ENCODE data around the gene PTPRO. TPM values are rescaled to one million over a fixed set of nuclear protein-coding genes. Genes with fewer than 3 reads are reported as not detected.
"Not testable (repeated sequence)": the region's sequence is repeated elsewhere in the genome, so short reads cannot be mapped to it uniquely, and the experiment has no call there.

The PTPRO gene
- total RNA-seq, 2 donors from 2014 or later: 0.37 to 2.3 TPM

DNA sequence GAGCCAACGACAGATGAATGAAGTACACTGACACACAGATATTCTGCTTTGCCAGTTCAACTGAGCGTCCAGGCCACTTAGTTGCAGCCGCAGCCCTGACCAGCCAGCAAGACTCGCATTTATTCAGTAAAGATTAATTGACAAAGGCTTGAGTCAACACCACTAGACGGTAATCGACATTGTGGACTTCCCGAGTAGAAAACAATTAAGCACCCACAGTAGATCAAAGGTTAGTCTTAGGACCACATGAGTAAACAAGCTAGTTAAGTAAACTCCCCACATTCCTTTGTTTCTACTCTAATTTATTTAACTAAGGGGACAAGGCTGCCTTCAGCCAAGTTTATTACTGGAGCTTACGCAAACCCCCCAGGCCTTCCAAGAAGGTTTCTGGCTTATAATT, 294.2 kb downstream of the PTPRO start:
- H3K27ac Mint-ChIP-seq; ATAC-seq (replicated peaks); H3K4me3 Mint-ChIP-seq; H3K27me3 Mint-ChIP-seq; H3K4me1 Mint-ChIP-seq; H3K9me3 Mint-ChIP-seq; H3K36me3 Mint-ChIP-seq (ENCODE audit: low read depth): not testable (repeated sequence)

DNA sequence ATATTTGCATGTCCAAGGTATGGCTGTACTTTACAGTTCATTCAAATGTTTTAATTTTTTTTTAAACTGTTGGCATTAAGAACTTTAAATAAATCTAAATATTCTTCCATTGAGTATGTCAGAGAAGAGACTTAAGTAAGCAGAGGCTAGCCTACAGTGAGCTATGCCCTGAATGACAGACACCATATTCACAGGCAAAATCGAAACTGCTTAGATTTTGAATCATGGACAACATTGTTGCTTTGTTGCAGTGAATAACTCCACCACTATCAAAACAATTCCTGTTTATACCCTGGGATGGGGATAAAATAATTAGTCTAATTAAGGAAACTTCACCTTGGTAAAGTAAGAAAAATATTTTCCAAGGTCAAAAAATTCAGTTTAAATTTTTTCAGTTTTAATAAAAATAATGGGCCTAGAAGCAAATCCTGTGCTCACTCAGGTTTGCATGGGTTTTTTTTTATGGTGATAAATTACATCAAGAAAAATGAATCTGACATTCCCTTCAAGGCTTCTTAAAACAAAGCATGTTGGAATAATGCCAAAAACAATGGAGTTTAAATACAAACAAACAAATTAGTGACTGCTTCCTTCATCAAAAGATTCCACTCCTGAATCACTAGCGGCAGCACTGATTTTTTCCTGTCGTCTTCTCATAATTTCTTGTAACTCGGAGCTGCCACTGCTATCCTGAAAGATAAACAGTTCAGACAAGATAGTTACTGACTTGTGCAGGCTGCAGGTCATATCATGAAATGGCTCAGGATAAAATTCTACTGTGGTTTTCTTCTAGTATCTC, 298.6 kb downstream of the PTPRO start:
- Mint-ChIP-seq H3K4me3 (no peak overlapping the region), H3K9me3 (no peaks in the 10 kb centered on the region), H3K36me3 (ENCODE audit: low read depth) (no peaks in the 10 kb centered on the region), H3K27ac (no peak overlapping the region), H3K4me1 (no peaks in the 10 kb centered on the region), H3K27me3 (no peaks in the 10 kb centered on the region)
- ATAC-seq (replicated peaks): no peak

GRCh38 chr12:15625075-15625474, 302.8 kb downstream of the PTPRO start:
- no peak for ATAC-seq (replicated peaks)
- Mint-ChIP-seq H3K27me3 (peaks cover 3% of the 10 kb centered on the region), H3K27ac (no peak overlapping the region), H3K4me1 (no peaks in the 10 kb centered on the region), H3K4me3 (no peak overlapping the region), H3K36me3 (ENCODE audit: low read depth) (no peaks in the 10 kb centered on the region), H3K9me3 (no peaks in the 10 kb centered on the region)

- Mint-ChIP-seq H3K9me3 (no peaks in the 10 kb centered on the region), H3K27ac (no peak overlapping the region)
- no peak for ATAC-seq (replicated peaks)
Observed at GRCh38 chr12:15627995-15628945, 306.0 kb downstream of the PTPRO start.

DNA sequence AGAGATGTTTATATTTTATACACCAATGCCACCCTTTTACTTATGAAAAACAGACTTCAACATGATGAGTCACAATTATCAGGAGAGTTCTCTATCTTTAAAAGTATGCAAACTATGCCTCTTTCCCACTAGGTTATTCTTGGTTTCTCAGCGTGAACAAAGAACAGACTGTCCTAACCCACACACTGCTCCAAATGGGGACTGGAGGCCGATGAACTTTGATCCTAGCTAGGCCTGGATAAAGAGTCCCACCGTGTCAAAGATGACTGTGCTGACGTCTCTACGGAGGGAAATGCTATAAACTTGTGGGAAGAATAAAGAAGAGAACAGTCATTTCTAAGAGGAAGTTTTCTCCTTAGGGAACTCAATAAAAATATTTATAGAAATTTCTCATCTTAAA, 306.8 kb downstream of the PTPRO start:
- Mint-ChIP-seq H3K27ac (no peak overlapping the region), H3K9me3 (no peaks in the 10 kb centered on the region), H3K4me3 (no peak overlapping the region), H3K36me3 (ENCODE audit: low read depth) (no peaks in the 10 kb centered on the region), H3K27me3 (peaks cover 3% of the 10 kb centered on the region), H3K4me1 (no peaks in the 10 kb centered on the region)
- no peak for ATAC-seq (replicated peaks)

More at GRCh38 chr12:15627995-15628945, 306.0 kb downstream of the PTPRO start:
- Mint-ChIP-seq H3K4me3 (no peak overlapping the region), H3K4me1 (no peaks in the 10 kb centered on the region), H3K36me3 (ENCODE audit: low read depth) (no peaks in the 10 kb centered on the region), H3K27me3 (peaks cover 3% of the 10 kb centered on the region)

- Mint-ChIP-seq H3K4me1 (no peaks in the 10 kb centered on the region), H3K9me3 (no peaks in the 10 kb centered on the region), H3K36me3 (ENCODE audit: low read depth) (no peaks in the 10 kb centered on the region), H3K27me3 (peaks cover 3% of the 10 kb centered on the region), H3K27ac (no peak overlapping the region), H3K4me3 (no peak overlapping the region)
- no peak for ATAC-seq (replicated peaks)
Observed at GRCh38 chr12:15629761-15630160, 307.5 kb downstream of the PTPRO start.

- Mint-ChIP-seq H3K27ac (no peak overlapping the region), H3K27me3 (peaks cover 3% of the 10 kb centered on the region), H3K4me1 (no peaks in the 10 kb centered on the region), H3K9me3 (no peaks in the 10 kb centered on the region), H3K36me3 (ENCODE audit: low read depth) (no peaks in the 10 kb centered on the region), H3K4me3 (no peak overlapping the region)
- no peak for ATAC-seq (replicated peaks)
Observed at GRCh38 chr12:15631007-15631715, 308.9 kb downstream of the PTPRO start.

- ATAC-seq (replicated peaks): no peak
- Mint-ChIP-seq H3K4me3 (no peak overlapping the region), H3K9me3 (no peaks in the 10 kb centered on the region), H3K36me3 (ENCODE audit: low read depth) (no peaks in the 10 kb centered on the region), H3K27ac (no peak overlapping the region), H3K27me3 (peaks cover 5% of the 10 kb centered on the region), H3K4me1 (no peaks in the 10 kb centered on the region)
Observed at GRCh38 chr12:15632708-15633107, 310.4 kb downstream of the PTPRO start.

- Mint-ChIP-seq H3K9me3 (no peaks in the 10 kb centered on the region), H3K27me3 (peaks cover 6% of the 10 kb centered on the region), H3K36me3 (ENCODE audit: low read depth) (no peaks in the 10 kb centered on the region), H3K4me1 (no peaks in the 10 kb centered on the region), H3K4me3 (no peak overlapping the region), H3K27ac (no peak overlapping the region)
- peak; percentile 23 for ATAC-seq (replicated peaks)
Observed at GRCh38 chr12:15633201-15633600, 310.9 kb downstream of the PTPRO start.

DNA sequence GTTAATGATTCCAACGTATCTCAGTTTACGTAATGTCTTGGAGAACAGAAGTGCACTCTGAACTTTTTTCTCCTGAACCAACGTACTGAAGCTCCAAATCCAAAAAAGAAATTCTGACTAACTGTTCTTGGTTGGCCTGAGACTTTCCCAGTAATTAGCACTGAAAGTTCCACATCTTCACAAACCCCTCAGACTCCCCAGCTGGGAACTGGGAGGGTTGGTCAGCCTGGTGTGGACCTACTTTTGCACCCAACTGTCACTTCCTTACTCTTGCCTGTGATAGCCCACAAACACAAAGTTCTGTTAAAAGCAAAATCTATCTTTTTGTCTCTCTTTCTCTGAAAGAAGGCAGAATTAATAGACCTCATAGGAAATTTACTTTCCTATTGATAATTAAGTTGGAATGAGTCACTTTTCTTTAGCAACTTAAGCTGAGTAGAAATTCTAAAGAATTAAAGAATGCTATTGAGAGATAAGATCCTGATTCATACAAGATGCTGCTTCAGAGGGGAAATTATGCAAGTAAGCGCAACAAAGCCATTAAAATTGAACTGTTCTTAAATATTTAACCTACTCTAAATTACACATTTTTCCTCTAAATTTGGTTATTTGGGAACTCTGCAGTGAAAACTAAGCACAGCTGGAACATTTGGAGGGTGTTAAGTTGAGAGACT, 311.8 kb downstream of the PTPRO start:
- Mint-ChIP-seq H3K36me3 (ENCODE audit: low read depth) (no peaks in the 10 kb centered on the region), H3K9me3 (no peaks in the 10 kb centered on the region), H3K4me1 (no peaks in the 10 kb centered on the region), H3K27ac (no peak overlapping the region), H3K4me3 (no peak overlapping the region), H3K27me3 (peaks cover 6% of the 10 kb centered on the region)
- ATAC-seq (replicated peaks): no peak

GRCh38 chr12:15636060-15636890, 314.0 kb downstream of the PTPRO start:
- no peak for ATAC-seq (replicated peaks)
- Mint-ChIP-seq H3K4me3 (no peak overlapping the region), H3K36me3 (ENCODE audit: low read depth) (no peaks in the 10 kb centered on the region), H3K27me3 (peaks cover 6% of the 10 kb centered on the region), H3K27ac (no peak overlapping the region), H3K9me3 (no peaks in the 10 kb centered on the region), H3K4me1 (no peaks in the 10 kb centered on the region)

DNA sequence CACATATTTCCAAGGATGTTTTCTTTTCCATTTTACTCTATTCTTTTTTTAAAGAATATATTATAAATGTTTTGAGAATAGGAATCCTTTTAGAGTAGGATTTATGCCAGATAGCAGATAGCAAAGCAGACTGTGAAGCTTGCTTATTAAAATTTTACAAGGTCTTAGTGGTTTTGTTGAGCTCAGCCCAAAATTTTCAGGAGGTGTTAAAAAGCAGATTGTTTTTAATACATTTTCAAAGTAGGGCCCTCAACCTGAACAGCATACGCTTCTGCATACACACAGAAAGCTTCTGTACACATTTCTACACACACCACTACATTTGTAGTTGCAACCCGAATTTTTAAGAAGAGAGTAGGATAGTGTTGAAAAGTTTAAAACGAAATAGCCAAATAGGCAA, 315.9 kb downstream of the PTPRO start:
- Mint-ChIP-seq H3K4me3 (no peak overlapping the region), H3K36me3 (ENCODE audit: low read depth) (no peaks in the 10 kb centered on the region), H3K4me1 (no peaks in the 10 kb centered on the region), H3K27me3 (peaks cover 6% of the 10 kb centered on the region), H3K9me3 (no peaks in the 10 kb centered on the region), H3K27ac (no peak overlapping the region)
- ATAC-seq (replicated peaks): no peak

GRCh38 chr12:15644700-15645099, 322.4 kb downstream of the PTPRO start:
- Mint-ChIP-seq H3K27me3 (no peaks in the 10 kb centered on the region), H3K4me1 (no peaks in the 10 kb centered on the region), H3K27ac (no peak overlapping the region), H3K9me3 (no peaks in the 10 kb centered on the region), H3K36me3 (ENCODE audit: low read depth) (no peaks in the 10 kb centered on the region), H3K4me3 (no peak overlapping the region)
- no peak for ATAC-seq (replicated peaks)
